Measurements from ENCODE around the gene PRKN.

The PRKN gene

GRCh38 chr6:161561908-161562307 lies 1165.7 kb downstream of the PRKN start:
- in situ Hi-C loops (cut with HindIII; ENCODE audit: low sequenced_read_pairs): no loop called here
- TF ChIP-seq CTCF (IDR thresholded peaks at IDR 0.05; ENCODE audit: low read depth, low read length): no peak

DNA sequence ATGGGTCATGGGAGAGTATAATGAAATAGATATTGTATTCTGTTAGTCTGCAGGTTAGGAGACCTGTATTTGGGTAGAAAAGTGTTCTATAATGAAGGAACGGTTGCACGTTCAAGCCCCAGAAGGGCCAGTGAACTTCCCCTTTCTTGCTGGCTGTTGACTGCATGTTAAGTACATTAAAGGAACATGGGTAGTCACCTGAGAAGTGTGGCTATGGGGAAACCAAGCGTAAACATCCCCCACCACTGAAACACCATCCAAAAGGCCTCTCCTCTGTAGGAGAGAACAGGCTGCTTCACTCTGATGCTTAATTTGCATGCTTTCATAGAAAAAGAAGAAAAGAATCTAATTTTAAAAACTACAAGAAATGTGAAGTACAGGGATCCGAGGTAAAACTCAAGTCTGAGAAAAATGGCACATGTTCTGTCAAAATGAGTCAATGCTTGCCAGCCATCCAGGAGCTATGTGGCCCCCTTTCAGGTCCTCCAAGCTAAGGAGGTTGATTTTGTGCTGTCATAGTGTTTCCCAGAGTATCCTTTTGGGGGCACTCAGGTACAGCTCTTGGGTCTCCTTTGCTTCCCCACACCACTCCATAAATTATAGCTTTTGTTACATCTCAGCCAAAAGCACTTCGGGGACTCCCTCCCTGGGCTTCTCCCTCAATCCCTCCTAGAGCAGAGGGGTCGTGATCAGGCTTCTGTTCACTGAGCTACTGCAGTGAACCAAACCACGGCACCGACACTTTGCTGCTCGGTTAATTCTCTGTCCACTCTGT lies 1170.0 kb downstream of the PRKN start:
- DNase-seq (ENCODE audit: low read depth, low spot score): no peak

More at GRCh38 chr6:161561908-161562307, 1165.7 kb downstream of the PRKN start:
- no peak for DNase-seq (ENCODE audit: low read depth, low spot score)
- H3K4me3 ChIP-seq (ENCODE audit: low read depth, low read length): no peak overlapping the region

DNA sequence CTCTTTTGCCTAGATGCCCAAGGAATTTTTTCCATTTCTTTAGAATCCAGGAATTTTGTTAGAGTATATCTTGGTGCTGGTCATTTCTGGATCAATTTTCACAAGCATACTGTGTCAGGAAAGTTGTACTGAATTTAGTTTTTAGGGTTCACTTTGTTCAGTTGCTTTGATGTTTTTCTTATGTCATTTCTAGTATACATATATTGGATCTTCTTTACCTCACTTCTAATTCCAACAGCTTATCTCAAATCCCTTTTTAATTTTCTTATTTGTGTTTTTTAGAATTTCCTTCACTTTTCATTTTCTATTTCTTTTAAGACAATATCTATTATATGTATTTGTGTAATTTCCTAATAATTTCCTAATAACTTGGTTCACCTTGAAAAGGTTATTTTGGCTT lies 1172.7 kb downstream of the PRKN start:
- no peak for TF ChIP-seq CTCF (IDR thresholded peaks at IDR 0.05; ENCODE audit: low read depth, low read length)
- no peak for DNase-seq (ENCODE audit: low read depth, low spot score)
- H3K4me3 ChIP-seq (ENCODE audit: low read depth, low read length): no peak overlapping the region
- in situ Hi-C loops (cut with HindIII; ENCODE audit: low sequenced_read_pairs): no loop called here

More for the DNA sequence above, 1170.0 kb downstream of the PRKN start:
- H3K4me3 ChIP-seq (ENCODE audit: low read depth, low read length): no peak overlapping the region
- no peak for TF ChIP-seq CTCF (IDR thresholded peaks at IDR 0.05; ENCODE audit: low read depth, low read length)
- in situ Hi-C loops (cut with HindIII; ENCODE audit: low sequenced_read_pairs): no loop called here

DNA sequence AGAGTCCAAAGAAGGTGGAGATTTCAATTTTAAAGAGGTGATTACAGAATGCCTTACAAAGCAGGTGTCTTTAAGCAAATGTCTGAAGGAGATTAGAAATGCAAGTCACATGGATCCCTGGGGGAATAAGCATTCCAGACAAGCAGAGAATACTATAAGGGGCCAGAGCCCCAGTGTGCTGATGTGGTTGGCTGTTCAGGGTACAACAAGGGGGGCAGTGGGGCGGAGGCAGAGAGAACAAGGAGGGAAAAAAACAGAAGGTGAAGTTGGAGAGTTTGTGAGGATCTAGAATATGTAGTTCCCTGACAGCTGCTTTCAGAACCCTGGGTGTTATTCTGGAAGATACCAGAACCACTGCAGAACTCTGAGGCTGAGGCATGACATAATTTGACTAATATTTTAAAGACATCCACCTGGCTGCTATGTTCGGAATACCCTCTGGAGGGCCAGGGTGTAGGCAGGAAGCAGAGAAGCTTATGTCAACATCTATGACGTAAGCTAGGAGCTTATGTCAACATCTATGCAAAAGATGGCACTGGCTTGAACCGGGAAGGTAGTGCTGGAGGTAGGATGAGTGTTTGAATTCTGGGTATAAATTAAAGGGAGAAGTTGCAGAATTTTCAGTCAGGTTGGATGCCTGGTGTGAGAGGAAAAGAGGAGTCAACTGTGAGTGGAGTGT lies 1177.5 kb downstream of the PRKN start:
- no peak for TF ChIP-seq CTCF (IDR thresholded peaks at IDR 0.05; ENCODE audit: low read depth, low read length)
- DNase-seq (ENCODE audit: low read depth, low spot score): no peak
- no peak overlapping the region for H3K4me3 ChIP-seq (ENCODE audit: low read depth, low read length)
- in situ Hi-C loops (cut with HindIII; ENCODE audit: low sequenced_read_pairs): no loop called here

- in situ Hi-C loops (cut with HindIII; ENCODE audit: low sequenced_read_pairs): no loop called here
- H3K4me3 ChIP-seq (ENCODE audit: low read depth, low read length): no peak overlapping the region
- no peak for DNase-seq (ENCODE audit: low read depth, low spot score)
- no peak for TF ChIP-seq CTCF (IDR thresholded peaks at IDR 0.05; ENCODE audit: low read depth, low read length)
Measured at GRCh38 chr6:161548713-161549296, 1178.8 kb downstream of the PRKN start.

DNA sequence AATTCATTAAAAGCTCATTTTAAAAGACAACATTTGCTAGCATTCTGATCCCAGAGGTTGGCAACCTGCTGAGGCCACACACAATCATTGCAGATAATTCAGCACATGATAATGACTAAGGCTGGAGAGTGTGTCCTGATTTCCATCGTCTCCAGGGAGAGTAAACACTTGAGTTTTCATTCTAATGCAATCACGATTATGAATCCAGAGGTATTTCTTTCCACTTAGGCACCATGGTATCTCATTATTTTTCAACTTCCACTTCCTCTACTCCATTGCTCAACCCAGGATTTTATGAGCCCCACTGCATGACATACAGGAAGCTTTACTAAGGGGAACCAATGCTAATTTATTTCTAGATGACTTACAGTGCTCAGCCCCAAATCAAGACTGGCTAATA lies 1179.9 kb downstream of the PRKN start:
- no peak for TF ChIP-seq CTCF (IDR thresholded peaks at IDR 0.05; ENCODE audit: low read depth, low read length)
- no peak for DNase-seq (ENCODE audit: low read depth, low spot score)
- H3K4me3 ChIP-seq (ENCODE audit: low read depth, low read length): no peak overlapping the region
- in situ Hi-C loops (cut with HindIII; ENCODE audit: low sequenced_read_pairs): no loop called here

Data from astrocyte of the spinal cord (primary cell).